IPS-15b (cell line): ENCODE measurements around the gene IFIT1B.

Source experiments
- H3K27me3 ChIP-seq: one replicate; pipeline ENCODE4 v1.6.1; 2013; ENCODE audit warnings: low read length; ENCODE audit not compliant: control insufficient read depth, insufficient read depth
- H3K36me3 ChIP-seq: one replicate; pipeline ENCODE4 v1.6.1; 2013; ENCODE audit warnings: low read length; ENCODE audit not compliant: control insufficient read depth, insufficient read depth
- H3K4me1 ChIP-seq: one replicate; pipeline ENCODE4 v1.6.1; 2013; ENCODE audit warnings: mild to moderate bottlenecking, low read length; ENCODE audit not compliant: control insufficient read depth, insufficient read depth
- H3K4me3 ChIP-seq: one replicate; pipeline ENCODE4 v1.5.1; 2013; ENCODE audit warnings: low read depth, low read length
- H3K9ac ChIP-seq: one replicate; pipeline ENCODE4 v1.6.1; 2013; ENCODE audit warnings: low read depth, mild to moderate bottlenecking, low read length
- H3K9me3 ChIP-seq: one replicate; pipeline ENCODE4 v1.6.1; 2013; ENCODE audit warnings: mild to moderate bottlenecking, low read length; ENCODE audit not compliant: control insufficient read depth, insufficient read depth

The IFIT1B gene

DNA sequence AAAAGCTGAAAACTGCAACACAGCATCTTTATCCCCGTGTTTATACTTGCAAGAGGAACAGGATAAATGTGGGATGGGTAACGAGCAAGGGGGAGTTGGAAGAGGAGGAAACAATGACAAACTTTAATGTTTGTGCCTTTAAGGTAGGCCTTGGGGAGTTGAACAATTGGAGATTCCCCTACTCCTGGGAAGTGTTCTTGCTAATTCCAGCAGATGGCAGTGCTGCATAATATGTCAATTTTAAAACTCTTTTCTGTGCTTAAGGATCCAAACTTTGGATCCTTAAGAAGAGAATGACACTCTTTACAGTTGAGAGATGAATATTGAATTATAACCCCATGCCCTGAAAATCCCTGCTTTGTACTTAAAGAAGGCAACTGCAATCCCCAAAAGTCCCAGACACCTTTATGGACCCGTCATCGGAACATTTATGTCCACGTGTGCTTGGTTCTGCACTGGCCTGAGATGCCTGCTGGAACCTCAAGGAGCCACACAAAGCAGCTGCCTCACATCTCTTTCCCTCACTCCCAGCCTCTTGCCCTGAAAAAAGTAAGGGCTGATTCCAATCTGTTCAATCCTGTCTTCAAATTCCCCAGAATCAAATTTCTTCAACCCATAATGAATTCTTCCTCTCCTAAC is 48.5 kb downstream of the IFIT1B start:
- Histone ChIP-seq H3K36me3 (no peaks in the 10 kb centered on the region), H3K4me3 (no peak overlapping the region), H3K9me3 (no peaks in the 10 kb centered on the region), H3K9ac (no peak overlapping the region), H3K27me3 (no peaks in the 10 kb centered on the region), H3K4me1 (peaks cover 10% of the 10 kb centered on the region)

DNA sequence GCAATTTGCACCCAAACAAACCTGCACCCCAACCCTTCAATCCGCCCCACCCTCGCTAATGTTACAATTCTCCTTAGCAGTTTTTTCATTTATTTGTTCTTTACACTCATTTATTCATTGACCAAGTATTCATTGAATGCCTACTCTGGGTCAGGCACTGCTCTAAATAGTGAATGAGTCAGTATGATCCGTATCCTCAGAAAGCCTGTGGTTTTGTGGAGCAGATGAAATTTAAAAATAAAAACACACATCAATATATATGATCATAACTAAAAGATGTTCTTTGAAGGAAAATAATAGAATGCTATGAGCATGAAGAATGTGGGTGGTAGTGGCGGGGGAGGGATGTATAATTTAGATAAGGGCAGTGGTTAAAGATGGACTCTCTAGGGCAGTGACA is 49.8 kb downstream of the IFIT1B start:
- no peaks in the 10 kb centered on the region for H3K9me3 ChIP-seq
- H3K4me1 ChIP-seq: peaks cover 10% of the 10 kb centered on the region
- no peaks in the 10 kb centered on the region for H3K27me3 ChIP-seq
- H3K36me3 ChIP-seq: no peaks in the 10 kb centered on the region
- no peak overlapping the region for H3K9ac ChIP-seq
- H3K4me3 ChIP-seq: no peak overlapping the region

DNA sequence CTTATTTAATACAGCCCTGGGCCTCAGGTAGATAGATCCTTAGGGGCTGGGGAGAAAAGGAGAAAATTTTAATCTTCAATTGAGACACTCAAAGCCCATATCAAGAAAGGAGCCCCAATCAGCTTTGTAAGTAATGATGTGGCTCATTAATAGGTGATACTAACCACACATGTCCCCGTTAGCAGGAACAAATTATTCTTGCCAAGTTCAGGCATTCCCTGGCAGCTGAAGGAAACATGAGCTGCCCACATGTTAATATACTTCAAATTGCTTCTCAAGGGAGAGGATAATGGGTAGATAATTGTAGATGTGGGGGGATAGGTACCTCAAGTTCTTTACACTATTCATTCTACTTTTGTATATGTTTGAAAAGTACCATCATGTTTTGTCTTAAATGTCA is 51.0 kb downstream of the IFIT1B start:
- Histone ChIP-seq H3K36me3 (no peaks in the 10 kb centered on the region), H3K4me1 (peaks cover 10% of the 10 kb centered on the region), H3K27me3 (no peaks in the 10 kb centered on the region), H3K4me3 (no peak overlapping the region), H3K9ac (no peak overlapping the region), H3K9me3 (no peaks in the 10 kb centered on the region)

DNA sequence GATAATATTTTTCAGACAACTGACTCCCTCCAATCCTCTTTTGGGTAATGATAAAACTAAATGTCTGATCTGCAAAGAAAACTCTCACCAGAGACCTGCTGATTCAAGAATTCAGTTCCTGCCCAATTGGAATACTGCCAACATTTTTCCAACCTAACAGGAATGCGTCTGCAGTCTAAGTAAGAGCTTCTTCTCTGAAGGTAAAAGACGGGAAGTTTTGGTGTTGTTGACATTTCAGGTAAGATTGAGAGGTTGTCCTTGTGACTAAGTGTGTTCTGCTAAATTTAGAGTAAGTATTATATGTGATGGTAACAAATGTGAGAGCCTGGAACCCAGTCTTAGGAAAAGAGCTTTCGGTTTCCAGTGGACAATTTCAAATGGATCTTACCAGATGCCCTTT is 54.1 kb downstream of the IFIT1B start:
- no peak overlapping the region for H3K4me3 ChIP-seq
- H3K9ac ChIP-seq: no peak overlapping the region
- peaks cover 14% of the 10 kb centered on the region for H3K4me1 ChIP-seq
- no peaks in the 10 kb centered on the region for H3K9me3 ChIP-seq
- no peaks in the 10 kb centered on the region for H3K36me3 ChIP-seq
- no peaks in the 10 kb centered on the region for H3K27me3 ChIP-seq
